GM23338 (cell line): Measurements from ENCODE around the gene HHIPL1. TPM values are rescaled to one million over a fixed set of nuclear protein-coding genes. Genes with fewer than 3 reads are reported as not detected.

Source experiments
- ATAC-seq: fragments of 200-7000 bp; cut with Tn5 transposase; 3 replicates; pipeline ENCODE4 v1.9.1; 2020
- DNase-seq: peaks from one replicate; pipeline ENCODE4 v3.0.0-alpha.2; 2015; ENCODE audit warnings: low spot score
- H2AFZ ChIP-seq: fragments of 200-600 bp; sonication (generic); 2 replicates; pipeline ENCODE4 v1.8.0; 2016; ENCODE audit warnings: antibody characterized with exemption, mild to moderate bottlenecking, moderate library complexity
- H3F3A ChIP-seq: fragments of 200-600 bp; sonication (generic); replicated peaks from 2 replicates; pipeline ENCODE4 v1.8.0; 2017; ENCODE audit warnings: antibody characterized with exemption, mixed run types, low read depth
- H3K27ac ChIP-seq: fragments of 200-600 bp; sonication (generic); 2 replicates; pipeline ENCODE4 v1.6.1; 2016; ENCODE audit warnings: low read depth
- H3K27me3 ChIP-seq: fragments of 200-600 bp; sonication (generic); 2 replicates; pipeline ENCODE4 v1.8.0; 2016; ENCODE audit warnings: mild to moderate bottlenecking, mixed run types, moderate library complexity; ENCODE audit not compliant: insufficient read depth
- H3K36me3 ChIP-seq: fragments of 200-600 bp; sonication (generic); 2 replicates; pipeline ENCODE4 v1.8.0; 2016; ENCODE audit warnings: mild to moderate bottlenecking; ENCODE audit not compliant: insufficient read depth
- H3K4me1 ChIP-seq: fragments of 200-600 bp; sonication (generic); 2 replicates; pipeline ENCODE4 v1.8.0; 2016; ENCODE audit warnings: mild to moderate bottlenecking, moderate library complexity; ENCODE audit not compliant: insufficient read depth
- H3K4me2 ChIP-seq: fragments of 200-600 bp; sonication (generic); 2 replicates; pipeline ENCODE4 v1.7.1; 2017; ENCODE audit warnings: mixed run types
- H3K4me3 ChIP-seq: fragments of 200-600 bp; sonication (generic); 2 replicates; pipeline ENCODE4 v1.6.1; 2016; ENCODE audit warnings: mixed run types
- H3K79me2 ChIP-seq: fragments of 200-600 bp; sonication (generic); replicated peaks from 2 replicates; pipeline ENCODE4 v1.8.0; 2017; ENCODE audit warnings: mild to moderate bottlenecking; ENCODE audit not compliant: insufficient read depth
- H3K9me2 ChIP-seq: fragments of 200-600 bp; sonication (generic); 2 replicates; pipeline ENCODE4 v1.8.0; 2017; ENCODE audit not compliant: insufficient read depth
- H4K20me1 ChIP-seq: fragments of 200-600 bp; sonication (generic); replicated peaks from 2 replicates; pipeline ENCODE4 v1.8.0; 2017; ENCODE audit warnings: mild to moderate bottlenecking; ENCODE audit not compliant: insufficient read depth
- H3K27ac Mint-ChIP-seq: 2 replicates; pipeline ENCODE4 v1.8.0; 2020; ENCODE audit warnings: inconsistent platforms, mild to moderate bottlenecking, moderate library complexity, mixed read lengths
- H3K27me3 Mint-ChIP-seq: 3 replicates; pipeline ENCODE4 v1.8.0; 2022; ENCODE audit warnings: low read depth, mild to moderate bottlenecking, moderate library complexity, mixed read lengths, inconsistent platforms; ENCODE audit not compliant: insufficient read depth, poor library complexity
- H3K36me3 Mint-ChIP-seq: 3 replicates; pipeline ENCODE4 v1.8.0; 2021; ENCODE audit warnings: low read depth, mild to moderate bottlenecking, inconsistent platforms, moderate library complexity, mixed read lengths
- H3K4me1 Mint-ChIP-seq: 3 replicates; pipeline ENCODE4 v1.8.0; 2020; ENCODE audit warnings: mild to moderate bottlenecking, inconsistent platforms, mixed read lengths
- H3K4me3 Mint-ChIP-seq: 3 replicates; pipeline ENCODE4 v1.8.0; 2021; ENCODE audit warnings: moderate library complexity, mild to moderate bottlenecking, inconsistent platforms, mixed read lengths
- H3K9me3 Mint-ChIP-seq: 3 replicates; pipeline ENCODE4 v1.8.0; 2020; ENCODE audit warnings: moderate library complexity, mild to moderate bottlenecking, inconsistent platforms, mixed read lengths
- CREB1 ChIP-seq: fragments of 250-450 bp; sonication (Bioruptor Pico); IDR thresholded peaks from 2 replicates; pipeline ENCODE4 v1.5.0; 2020; ENCODE audit warnings: low read depth, mild to moderate bottlenecking, moderate library complexity
- EZH2 ChIP-seq: fragments of 200-600 bp; sonication (generic); IDR thresholded peaks from one replicate; pipeline ENCODE4 v1.8.0; 2017; ENCODE audit warnings: antibody characterized with exemption, mild to moderate bottlenecking, low read depth; ENCODE audit not compliant: unreplicated experiment
- EZH2phosphoT487 ChIP-seq: fragments of 200-600 bp; sonication (generic); IDR thresholded peaks from one replicate; pipeline ENCODE4 v1.8.1; 2018; ENCODE audit warnings: antibody characterized with exemption; ENCODE audit not compliant: unreplicated experiment
- JUNB ChIP-seq: IDR thresholded peaks from one replicate; pipeline ENCODE4 v1.6.1; 2016; ENCODE audit warnings: antibody characterized with exemption; ENCODE audit not compliant: unreplicated experiment
- POLR2AphosphoS5 ChIP-seq: IDR thresholded peaks from 2 replicates; pipeline ENCODE4 v1.6.1; 2016; ENCODE audit warnings: antibody characterized with exemption, low read depth
- STAT1 ChIP-seq: IDR thresholded peaks from one replicate; pipeline ENCODE4 v1.6.1; 2016; ENCODE audit warnings: antibody characterized with exemption; ENCODE audit not compliant: unreplicated experiment
- ZNF331 ChIP-seq: fragments of 250-450 bp; sonication (Bioruptor Pico); IDR thresholded peaks from 2 replicates; pipeline ENCODE4 v1.5.0; 2020; ENCODE audit warnings: low read depth, mild to moderate bottlenecking, moderate library complexity
- polyA plus RNA-seq: library from polyadenylated mRNA; unstranded; fragments of >200 nt; fragmentation: Nextera tagmentation; extraction: Ambion mirVana; gene quantifications from 2 replicates; pipeline ENCODE4 v1.2.1, GENCODE V29; 2016
- total RNA-seq: library from RNA; depleted of rRNA; stranded (reverse); fragments of >200 nt; shearing (Covaris generic); gene quantifications from 2 replicates; pipeline ENCODE4 v1.2.3, GENCODE V29; 2014
- TF ChIP-seq, protein P1 (sequence below): fragments of 250-450 bp; sonication (Bioruptor Pico); IDR thresholded peaks from 2 replicates; pipeline ENCODE4 v1.5.0; 2020; ENCODE audit warnings: mild to moderate bottlenecking, moderate library complexity
- TF ChIP-seq, protein P2 (sequence below), 2 experiments: fragments of 200-600 bp in 1 of 2; sonication (generic) in 1 of 2; conservative IDR thresholded peaks; 2 replicates each; pipeline versions ENCODE4 v1.5.1 to v1.6.1; 2016 to 2017; ENCODE audit warnings: antibody characterized with exemption in 2 of 2, low read depth in 2 of 2, mild to moderate bottlenecking in 2 of 2, moderate library complexity in 1 of 2

Gene HHIPL1
- total and polyA plus RNA-seq, 2 experiments from 2014 or later: 1.9 to 2.0 TPM

DNA sequence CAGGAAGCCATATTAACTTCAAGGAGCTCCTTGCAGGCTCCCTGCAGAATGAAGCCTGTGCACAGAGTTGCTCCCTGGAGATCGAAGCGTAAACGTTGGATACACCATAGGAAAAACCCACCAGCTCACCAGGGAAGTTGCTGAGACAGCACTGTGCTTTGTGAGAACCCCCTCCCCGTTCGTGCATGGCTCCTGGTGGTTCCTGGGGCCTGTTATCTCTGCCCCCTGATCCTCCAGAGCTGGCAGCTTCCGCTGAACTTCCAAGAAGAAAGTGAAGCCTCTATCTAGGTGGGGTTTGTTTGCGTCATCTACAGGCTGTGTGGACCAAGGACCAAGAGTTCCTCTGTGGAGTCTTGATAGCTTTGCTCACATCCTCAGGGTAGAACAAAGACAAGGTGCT is 38.6 kb upstream of the HHIPL1 start (continued):
- TF ChIP-seq, protein P1, sequence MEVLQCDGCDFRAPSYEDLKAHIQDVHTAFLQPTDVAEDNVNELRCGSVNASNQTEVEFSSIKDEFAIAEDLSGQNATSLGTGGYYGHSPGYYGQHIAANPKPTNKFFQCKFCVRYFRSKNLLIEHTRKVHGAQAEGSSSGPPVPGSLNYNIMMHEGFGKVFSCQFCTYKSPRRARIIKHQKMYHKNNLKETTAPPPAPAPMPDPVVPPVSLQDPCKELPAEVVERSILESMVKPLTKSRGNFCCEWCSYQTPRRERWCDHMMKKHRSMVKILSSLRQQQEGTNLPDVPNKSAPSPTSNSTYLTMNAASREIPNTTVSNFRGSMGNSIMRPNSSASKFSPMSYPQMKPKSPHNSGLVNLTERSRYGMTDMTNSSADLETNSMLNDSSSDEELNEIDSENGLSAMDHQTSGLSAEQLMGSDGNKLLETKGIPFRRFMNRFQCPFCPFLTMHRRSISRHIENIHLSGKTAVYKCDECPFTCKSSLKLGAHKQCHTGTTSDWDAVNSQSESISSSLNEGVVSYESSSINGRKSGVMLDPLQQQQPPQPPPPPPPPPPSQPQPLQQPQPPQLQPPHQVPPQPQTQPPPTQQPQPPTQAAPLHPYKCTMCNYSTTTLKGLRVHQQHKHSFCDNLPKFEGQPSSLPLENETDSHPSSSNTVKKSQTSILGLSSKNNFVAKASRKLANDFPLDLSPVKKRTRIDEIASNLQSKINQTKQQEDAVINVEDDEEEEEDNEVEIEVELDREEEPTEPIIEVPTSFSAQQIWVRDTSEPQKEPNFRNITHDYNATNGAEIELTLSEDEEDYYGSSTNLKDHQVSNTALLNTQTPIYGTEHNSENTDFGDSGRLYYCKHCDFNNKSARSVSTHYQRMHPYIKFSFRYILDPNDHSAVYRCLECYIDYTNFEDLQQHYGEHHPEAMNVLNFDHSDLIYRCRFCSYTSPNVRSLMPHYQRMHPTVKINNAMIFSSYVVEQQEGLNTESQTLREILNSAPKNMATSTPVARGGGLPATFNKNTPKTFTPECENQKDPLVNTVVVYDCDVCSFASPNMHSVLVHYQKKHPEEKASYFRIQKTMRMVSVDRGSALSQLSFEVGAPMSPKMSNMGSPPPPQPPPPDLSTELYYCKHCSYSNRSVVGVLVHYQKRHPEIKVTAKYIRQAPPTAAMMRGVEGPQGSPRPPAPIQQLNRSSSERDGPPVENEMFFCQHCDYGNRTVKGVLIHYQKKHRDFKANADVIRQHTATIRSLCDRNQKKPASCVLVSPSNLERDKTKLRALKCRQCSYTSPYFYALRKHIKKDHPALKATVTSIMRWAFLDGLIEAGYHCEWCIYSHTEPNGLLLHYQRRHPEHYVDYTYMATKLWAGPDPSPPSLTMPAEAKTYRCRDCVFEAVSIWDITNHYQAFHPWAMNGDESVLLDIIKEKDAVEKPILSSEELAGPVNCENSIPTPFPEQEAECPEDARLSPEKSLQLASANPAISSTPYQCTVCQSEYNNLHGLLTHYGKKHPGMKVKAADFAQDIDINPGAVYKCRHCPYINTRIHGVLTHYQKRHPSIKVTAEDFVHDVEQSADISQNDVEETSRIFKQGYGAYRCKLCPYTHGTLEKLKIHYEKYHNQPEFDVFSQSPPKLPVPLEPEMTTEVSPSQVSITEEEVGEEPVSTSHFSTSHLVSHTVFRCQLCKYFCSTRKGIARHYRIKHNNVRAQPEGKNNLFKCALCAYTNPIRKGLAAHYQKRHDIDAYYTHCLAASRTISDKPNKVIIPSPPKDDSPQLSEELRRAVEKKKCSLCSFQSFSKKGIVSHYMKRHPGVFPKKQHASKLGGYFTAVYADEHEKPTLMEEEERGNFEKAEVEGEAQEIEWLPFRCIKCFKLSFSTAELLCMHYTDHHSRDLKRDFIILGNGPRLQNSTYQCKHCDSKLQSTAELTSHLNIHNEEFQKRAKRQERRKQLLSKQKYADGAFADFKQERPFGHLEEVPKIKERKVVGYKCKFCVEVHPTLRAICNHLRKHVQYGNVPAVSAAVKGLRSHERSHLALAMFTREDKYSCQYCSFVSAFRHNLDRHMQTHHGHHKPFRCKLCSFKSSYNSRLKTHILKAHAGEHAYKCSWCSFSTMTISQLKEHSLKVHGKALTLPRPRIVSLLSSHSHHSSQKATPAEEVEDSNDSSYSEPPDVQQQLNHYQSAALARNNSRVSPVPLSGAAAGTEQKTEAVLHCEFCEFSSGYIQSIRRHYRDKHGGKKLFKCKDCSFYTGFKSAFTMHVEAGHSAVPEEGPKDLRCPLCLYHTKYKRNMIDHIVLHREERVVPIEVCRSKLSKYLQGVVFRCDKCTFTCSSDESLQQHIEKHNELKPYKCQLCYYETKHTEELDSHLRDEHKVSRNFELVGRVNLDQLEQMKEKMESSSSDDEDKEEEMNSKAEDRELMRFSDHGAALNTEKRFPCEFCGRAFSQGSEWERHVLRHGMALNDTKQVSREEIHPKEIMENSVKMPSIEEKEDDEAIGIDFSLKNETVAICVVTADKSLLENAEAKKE (CRISPR knock-in tag): no peak
- TF ChIP-seq EZH2: no peak
- TF ChIP-seq, protein P2, sequence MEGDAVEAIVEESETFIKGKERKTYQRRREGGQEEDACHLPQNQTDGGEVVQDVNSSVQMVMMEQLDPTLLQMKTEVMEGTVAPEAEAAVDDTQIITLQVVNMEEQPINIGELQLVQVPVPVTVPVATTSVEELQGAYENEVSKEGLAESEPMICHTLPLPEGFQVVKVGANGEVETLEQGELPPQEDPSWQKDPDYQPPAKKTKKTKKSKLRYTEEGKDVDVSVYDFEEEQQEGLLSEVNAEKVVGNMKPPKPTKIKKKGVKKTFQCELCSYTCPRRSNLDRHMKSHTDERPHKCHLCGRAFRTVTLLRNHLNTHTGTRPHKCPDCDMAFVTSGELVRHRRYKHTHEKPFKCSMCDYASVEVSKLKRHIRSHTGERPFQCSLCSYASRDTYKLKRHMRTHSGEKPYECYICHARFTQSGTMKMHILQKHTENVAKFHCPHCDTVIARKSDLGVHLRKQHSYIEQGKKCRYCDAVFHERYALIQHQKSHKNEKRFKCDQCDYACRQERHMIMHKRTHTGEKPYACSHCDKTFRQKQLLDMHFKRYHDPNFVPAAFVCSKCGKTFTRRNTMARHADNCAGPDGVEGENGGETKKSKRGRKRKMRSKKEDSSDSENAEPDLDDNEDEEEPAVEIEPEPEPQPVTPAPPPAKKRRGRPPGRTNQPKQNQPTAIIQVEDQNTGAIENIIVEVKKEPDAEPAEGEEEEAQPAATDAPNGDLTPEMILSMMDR (conservative IDR thresholded peaks at IDR 0.05; ENCODE audit: low read depth in 2 of 2): no peak

DNA sequence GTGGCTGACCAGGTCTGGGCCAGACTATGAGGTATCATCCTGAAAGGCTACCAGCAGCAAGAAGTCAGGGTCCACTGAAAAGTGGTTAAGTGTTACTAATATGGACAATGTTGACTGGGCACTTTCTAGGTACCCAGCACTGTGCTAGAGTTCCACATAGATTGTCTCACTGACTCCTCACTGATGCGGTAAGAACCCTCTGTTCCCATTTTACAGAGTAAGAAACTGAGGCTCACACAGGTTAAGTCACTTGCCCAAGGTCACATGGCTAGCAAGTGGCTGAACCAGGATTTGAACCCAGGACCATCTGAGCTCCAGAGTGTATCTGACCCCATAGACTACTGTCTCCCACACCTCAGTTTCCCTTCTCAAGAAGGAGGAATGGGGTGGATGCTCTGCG is 36.3 kb upstream of the HHIPL1 start:
- Histone ChIP-seq H3K27me3 (peaks cover 21% of the 10 kb centered on the region), H3K4me3 (no peak overlapping the region), H3K4me2 (no peak overlapping the region), H3K9me2 (no peaks in the 10 kb centered on the region), H3K27ac (no peak overlapping the region), H3F3A (no peaks in the 10 kb centered on the region), H3K79me2 (no peaks in the 10 kb centered on the region), H3K4me1 (peaks cover 3% of the 10 kb centered on the region; the same call in 1 of the 2 replicates), H2AFZ (no peak overlapping the region), H4K20me1 (no peaks in the 10 kb centered on the region), H3K36me3 (no peaks in the 10 kb centered on the region)
- DNase-seq (no peak), ATAC-seq (no peak)
- Mint-ChIP-seq H3K4me3 (no peak overlapping the region), H3K4me1 (peaks cover 12% of the 10 kb centered on the region), H3K9me3 (no peaks in the 10 kb centered on the region), H3K27me3 (peaks cover 13% of the 10 kb centered on the region), H3K27ac (no peak overlapping the region), H3K36me3 (no peaks in the 10 kb centered on the region)
- TF ChIP-seq ZNF331: no peak
- no peak for TF ChIP-seq EZH2phosphoT487
- TF ChIP-seq POLR2AphosphoS5: no peak
- no peak for TF ChIP-seq JUNB
- no peak for TF ChIP-seq STAT1
- no peak for TF ChIP-seq CREB1 (CRISPR knock-in tag)
